ENCODE results near the gene NR2E1. TPM values are rescaled to one million over a fixed set of nuclear protein-coding genes. Genes with fewer than 3 reads are reported as not detected.

The NR2E1 gene
- total and polyA plus RNA-seq, 2 experiments from 2014 or later, result not detected

DNA sequence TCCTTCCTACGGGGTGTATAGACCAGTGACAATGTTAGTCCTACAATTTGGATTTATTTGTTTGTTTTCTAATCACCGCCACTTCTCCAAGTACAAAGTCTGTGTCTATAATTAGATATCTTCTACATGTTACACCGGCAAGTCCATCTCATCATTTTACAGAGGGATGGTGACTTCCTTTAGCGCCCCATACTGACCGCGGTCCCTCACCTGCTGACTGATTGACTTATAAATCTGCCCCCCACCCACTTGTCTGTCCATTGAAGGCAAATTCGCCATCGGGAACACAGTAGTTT is 8.9 kb upstream of the NR2E1 start:
- Histone ChIP-seq H3K4me2 (ENCODE audit: unreplicated experiment) (no peak overlapping the region), H3K4me3 (no peak overlapping the region), H3K36me3 (ENCODE audit: low read depth) (no peaks in the 10 kb centered on the region), H4K20me1 (ENCODE audit: insufficient read depth) (no peaks in the 10 kb centered on the region), H3K9ac (no peak overlapping the region), H3K79me2 (ENCODE audit: insufficient read depth) (no peaks in the 10 kb centered on the region), H3F3A (ENCODE audit: insufficient read depth) (no peaks in the 10 kb centered on the region), H3K9me2 (ENCODE audit: insufficient read depth) (no peaks in the 10 kb centered on the region), H3K27ac (no peak overlapping the region), H3K4me1 (ENCODE audit: insufficient read depth) (no peaks in the 10 kb centered on the region), H2AFZ (no peak overlapping the region), H3K9me3 (ENCODE audit: low read depth) (no peaks in the 10 kb centered on the region), H3K27me3 (replicated peaks; ENCODE audit: insufficient read depth) (peaks cover 99% of the 10 kb centered on the region)
- TF ChIP-seq EZH2 (IDR thresholded peaks at IDR 0.05; ENCODE audit: insufficient read depth, poor library complexity, severe bottlenecking), result no peak
- TF ChIP-seq EZH2phosphoT487 (IDR thresholded peaks at IDR 0.05; ENCODE audit: insufficient read depth, low read depth), result no peak; the same call in 1 of the 2 replicates
- 14 to 18% methylated on average over 8 of the region's 8 CpGs for WGBS, 2 experiments (ENCODE audit: low coverage in 1 of 2, low lambda C conversion rate in 2 of 2, missing lambda C conversion rate in 2 of 2)
- in situ Hi-C loops (cut with MboI), result no loop called here
- no peak for DNase-seq

DNA sequence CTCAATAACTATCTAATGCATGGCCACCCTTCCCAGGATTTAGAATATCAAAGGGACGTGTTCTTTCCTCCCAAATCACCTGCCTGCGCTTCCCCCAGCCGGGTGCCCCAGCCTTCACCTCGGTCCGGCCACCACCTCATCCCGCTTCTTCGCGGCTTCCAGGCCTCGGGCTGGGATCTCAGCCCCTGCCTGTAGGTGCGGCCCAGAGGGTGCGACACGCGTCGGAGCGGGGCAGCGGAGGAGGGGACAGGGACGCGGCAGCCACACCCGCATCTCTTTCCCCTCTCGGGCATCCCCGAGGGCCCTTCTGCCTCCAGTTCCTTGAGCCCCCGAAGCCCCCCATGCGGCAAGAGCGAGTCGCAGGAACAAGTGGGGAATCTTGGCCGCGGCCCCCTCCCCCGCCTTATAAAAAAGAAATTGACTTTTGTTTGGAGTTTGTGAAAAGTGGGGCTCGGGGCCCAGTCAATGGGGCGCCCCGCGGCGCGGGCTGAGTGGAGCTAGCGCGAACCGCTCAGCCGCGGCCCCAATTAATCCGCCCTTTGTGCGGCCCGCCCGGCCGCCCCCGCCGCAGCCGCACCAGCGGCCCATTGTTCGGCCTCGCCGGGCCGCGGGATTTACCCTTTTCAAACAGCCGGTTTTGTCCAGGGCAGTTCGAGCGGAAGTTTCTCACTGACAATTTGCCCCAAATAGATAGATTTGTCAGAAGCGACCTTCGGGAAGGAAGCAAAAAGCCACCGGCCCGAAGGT is 8.4 kb upstream of the NR2E1 start:
- Histone ChIP-seq H3K27me3 (replicated peaks; ENCODE audit: insufficient read depth) (peaks cover 99% of the 10 kb centered on the region), H2AFZ (no peak overlapping the region), H3K79me2 (ENCODE audit: insufficient read depth) (no peaks in the 10 kb centered on the region), H3K9me2 (ENCODE audit: insufficient read depth) (no peaks in the 10 kb centered on the region), H3K4me2 (ENCODE audit: unreplicated experiment) (no peak overlapping the region), H3K9me3 (ENCODE audit: low read depth) (no peaks in the 10 kb centered on the region), H3K4me3 (no peak overlapping the region), H3K9ac (no peak overlapping the region), H3K4me1 (ENCODE audit: insufficient read depth) (no peaks in the 10 kb centered on the region), H3F3A (ENCODE audit: insufficient read depth) (no peaks in the 10 kb centered on the region), H4K20me1 (ENCODE audit: insufficient read depth) (no peaks in the 10 kb centered on the region), H3K36me3 (ENCODE audit: low read depth) (no peaks in the 10 kb centered on the region), H3K27ac (no peak overlapping the region)
- in situ Hi-C loops (cut with MboI), result no loop called here
- no peak for DNase-seq
- TF ChIP-seq EZH2phosphoT487 (IDR thresholded peaks at IDR 0.05; ENCODE audit: insufficient read depth, low read depth) (peak; percentile 74), EZH2 (IDR thresholded peaks at IDR 0.05; ENCODE audit: insufficient read depth, poor library complexity, severe bottlenecking) (peak; percentile 98)
- WGBS, 2 experiments (ENCODE audit: low coverage in 1 of 2, low lambda C conversion rate in 2 of 2, missing lambda C conversion rate in 2 of 2), result 5 to 6% methylated on average over 55 to 60 of the region's 60 CpGs

DNA sequence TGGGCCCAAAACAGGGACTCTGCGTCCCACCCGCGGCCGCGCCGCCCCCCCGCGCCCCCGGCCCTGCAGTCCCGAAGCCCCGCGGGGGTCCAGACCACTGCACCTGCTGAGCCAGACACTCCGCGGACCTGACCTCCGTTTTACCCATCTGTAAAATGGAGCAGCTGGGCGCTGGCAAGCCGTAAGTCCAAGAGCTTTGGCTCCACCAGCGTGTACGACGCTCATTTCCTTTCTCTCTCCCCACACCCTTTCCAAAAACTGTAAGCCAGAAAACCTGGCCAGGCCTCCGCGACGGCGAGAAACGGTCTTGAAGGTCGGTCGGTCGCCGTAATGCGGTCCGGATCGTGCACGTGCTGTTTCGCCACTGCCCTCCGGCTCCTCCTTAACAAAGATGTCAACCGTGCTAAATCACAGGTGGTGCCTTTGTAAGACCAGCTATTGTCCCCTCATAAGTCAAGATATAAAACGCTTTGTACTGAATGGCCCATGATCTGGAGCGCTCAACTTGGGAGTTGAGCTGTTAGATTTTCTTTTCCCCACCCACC is 7.8 kb upstream of the NR2E1 start:
- Histone ChIP-seq H3K9ac (no peak overlapping the region), H4K20me1 (ENCODE audit: insufficient read depth) (no peaks in the 10 kb centered on the region), H3F3A (ENCODE audit: insufficient read depth) (no peaks in the 10 kb centered on the region), H3K79me2 (ENCODE audit: insufficient read depth) (no peaks in the 10 kb centered on the region), H3K36me3 (ENCODE audit: low read depth) (no peaks in the 10 kb centered on the region), H3K9me2 (ENCODE audit: insufficient read depth) (no peaks in the 10 kb centered on the region), H3K4me2 (ENCODE audit: unreplicated experiment) (no peak overlapping the region), H3K9me3 (ENCODE audit: low read depth) (no peaks in the 10 kb centered on the region), H3K4me3 (no peak overlapping the region), H3K4me1 (ENCODE audit: insufficient read depth) (no peaks in the 10 kb centered on the region), H2AFZ (no peak overlapping the region), H3K27ac (no peak overlapping the region), H3K27me3 (replicated peaks; ENCODE audit: insufficient read depth) (peaks cover 99% of the 10 kb centered on the region)
- DNase-seq, result no peak
- WGBS, 2 experiments (ENCODE audit: low coverage in 1 of 2, low lambda C conversion rate in 2 of 2, missing lambda C conversion rate in 2 of 2), result 14 to 19% methylated on average over 28 to 38 of the region's 38 CpGs
- TF ChIP-seq EZH2phosphoT487 (IDR thresholded peaks at IDR 0.05; ENCODE audit: insufficient read depth, low read depth) (0 out of 2 replicates have a peak, but pooled peaks have one; percentile 36), EZH2 (IDR thresholded peaks at IDR 0.05; ENCODE audit: insufficient read depth, poor library complexity, severe bottlenecking) (peak; percentile 25)
- in situ Hi-C loops (cut with MboI), result no loop called here

DNA sequence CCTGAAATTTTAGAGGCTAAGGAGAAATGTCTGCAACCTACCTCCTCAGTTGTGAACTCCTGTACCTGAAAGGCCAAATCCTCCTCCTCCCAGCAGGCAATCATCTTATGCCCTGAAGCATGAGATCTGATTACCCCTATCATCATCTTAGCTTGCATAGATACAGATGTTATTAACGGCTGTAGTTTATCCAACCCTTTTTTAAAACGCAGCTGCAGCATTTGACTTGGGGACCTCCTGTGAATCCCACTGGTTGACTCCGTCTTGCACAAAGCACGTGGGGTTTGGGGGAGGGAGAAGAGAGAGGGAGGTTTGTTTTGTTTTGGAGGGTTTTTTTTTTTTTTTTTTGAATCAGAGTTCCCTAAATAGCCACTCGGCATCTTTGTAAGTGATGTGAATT is 5.8 kb upstream of the NR2E1 start:
- in situ Hi-C loops (cut with MboI), result no loop called here
- H3K27me3 ChIP-seq (replicated peaks; ENCODE audit: insufficient read depth), result peaks cover 100% of the 10 kb centered on the region
- no peaks in the 10 kb centered on the region for H3K4me1 ChIP-seq (ENCODE audit: insufficient read depth)

More for the DNA sequence above, 5.8 kb upstream of the NR2E1 start:
- DNase-seq, result no peak
- Histone ChIP-seq H3K36me3 (ENCODE audit: low read depth) (no peaks in the 10 kb centered on the region), H3K9me3 (ENCODE audit: low read depth) (no peaks in the 10 kb centered on the region), H3F3A (ENCODE audit: insufficient read depth) (no peaks in the 10 kb centered on the region), H3K9ac (no peak overlapping the region), H4K20me1 (ENCODE audit: insufficient read depth) (no peaks in the 10 kb centered on the region), H3K79me2 (ENCODE audit: insufficient read depth) (no peaks in the 10 kb centered on the region), H3K4me2 (ENCODE audit: unreplicated experiment) (no peak overlapping the region), H3K27ac (no peak overlapping the region), H3K4me3 (no peak overlapping the region), H3K9me2 (ENCODE audit: insufficient read depth) (no peaks in the 10 kb centered on the region), H2AFZ (no peak overlapping the region)
- 48 to 49% methylated on average over 5 of the region's 5 CpGs for WGBS, 2 experiments (ENCODE audit: low coverage in 1 of 2, low lambda C conversion rate in 2 of 2, missing lambda C conversion rate in 2 of 2)
- TF ChIP-seq EZH2phosphoT487 (IDR thresholded peaks at IDR 0.05; ENCODE audit: insufficient read depth, low read depth) (no peak), EZH2 (IDR thresholded peaks at IDR 0.05; ENCODE audit: insufficient read depth, poor library complexity, severe bottlenecking) (no peak)
